ENCODE results near the gene FLCN. TPM values are rescaled to one million over a fixed set of nuclear protein-coding genes. Genes with fewer than 3 reads are reported as not detected.
A peak's percentile ranks its signal among the peaks of the same experiment; 100 is the strongest.

FLCN gene
- total and polyA plus RNA-seq, 8 donors, result 14.1 to 42.1 (median 18.0) TPM

GRCh38 chr17:17217995-17218394 lies 19.0 kb downstream of the FLCN start:
- no peaks in the 10 kb centered on the region for H3K4me1 ChIP-seq
- ATAC-seq (no peak), DNase-seq (no peak), FAIRE-seq (no peak)
- WGBS, 2 donors, result 91 to 94% methylated on average over 3 of the region's 3 CpGs
- no peaks in the 10 kb centered on the region for H3K9me3 ChIP-seq
- H3K27ac ChIP-seq, result no peak overlapping the region
- intact Hi-C loops (cut with DNase I), result no loop called here
- TF ChIP-seq CTCF (IDR thresholded peaks at IDR 0.05), result no peak
- H3K27me3 ChIP-seq, result no peaks in the 10 kb centered on the region
- peaks cover 5 to 87% (median 28%) of the 10 kb centered on the region in 3 donors for H3K36me3 ChIP-seq
- no peak overlapping the region for H3K4me3 ChIP-seq

GRCh38 chr17:17216776-17217175 lies 20.2 kb downstream of the FLCN start:
- DNase-seq, result peak in 1 of 6 donors; percentile 33

GRCh38 chr17:17216236-17216635 lies 20.7 kb downstream of the FLCN start:
- no peak overlapping the region for H3K4me3 ChIP-seq
- intact Hi-C loops (cut with DNase I), result no loop called here
- FAIRE-seq (no peak), DNase-seq (peak in 1 of 6 donors; percentile 49), ATAC-seq (no peak)
- 92% methylated on average over 17 of the region's 17 CpGs for WGBS, 2 donors
- no peaks in the 10 kb centered on the region for H3K9me3 ChIP-seq
- TF ChIP-seq CTCF (IDR thresholded peaks at IDR 0.05), result no peak
- no peak overlapping the region for H3K27ac ChIP-seq
- H3K36me3 ChIP-seq, result peaks cover 5 to 76% (median 28%) of the 10 kb centered on the region in 3 donors
- no peaks in the 10 kb centered on the region for H3K4me1 ChIP-seq
- H3K27me3 ChIP-seq, result no peaks in the 10 kb centered on the region

More at GRCh38 chr17:17216776-17217175, 20.2 kb downstream of the FLCN start:
- Histone ChIP-seq H3K4me3 (no peak overlapping the region), H3K4me1 (no peaks in the 10 kb centered on the region), H3K27ac (no peak overlapping the region), H3K9me3 (no peaks in the 10 kb centered on the region), H3K27me3 (no peaks in the 10 kb centered on the region), H3K36me3 (peaks cover 5 to 81% (median 28%) of the 10 kb centered on the region in 3 donors)
- 75 to 86% methylated on average over 16 of the region's 16 CpGs for WGBS, 2 donors
- no peak for ATAC-seq
- no peak for FAIRE-seq
- intact Hi-C loops (cut with DNase I), result no loop called here
- no peak for TF ChIP-seq CTCF (IDR thresholded peaks at IDR 0.05)

- Histone ChIP-seq H3K27ac (no peak overlapping the region), H3K36me3 (peaks cover 5 to 70% (median 28%) of the 10 kb centered on the region in 3 donors), H3K4me3 (no peak overlapping the region), H3K9me3 (no peaks in the 10 kb centered on the region), H3K27me3 (no peaks in the 10 kb centered on the region), H3K4me1 (no peaks in the 10 kb centered on the region)
- WGBS, 2 donors, result 91 to 92% methylated on average over 8 of the region's 8 CpGs
- DNase-seq (peak in 1 of 6 donors; percentile 53), ATAC-seq (no peak), FAIRE-seq (no peak)
- no peak for TF ChIP-seq CTCF (IDR thresholded peaks at IDR 0.05)
- intact Hi-C loops (cut with DNase I), result no loop called here
Observed at GRCh38 chr17:17215575-17215974, 21.4 kb downstream of the FLCN start.

- WGBS, 2 donors, result 90% methylated on average over 27 of the region's 27 CpGs
- ATAC-seq, result no peak
- TF ChIP-seq CTCF (IDR thresholded peaks at IDR 0.05), result no peak
- DNase-seq, result peak in 1 of 6 donors; percentile 72
- Histone ChIP-seq H3K9me3 (no peaks in the 10 kb centered on the region), H3K4me3 (no peak overlapping the region), H3K36me3 (peaks cover 5 to 68% (median 28%) of the 10 kb centered on the region in 3 donors), H3K27me3 (no peaks in the 10 kb centered on the region), H3K27ac (no peak overlapping the region), H3K4me1 (no peaks in the 10 kb centered on the region)
- intact Hi-C loops (cut with DNase I), result no loop called here
- no peak for FAIRE-seq
Observed at GRCh38 chr17:17214646-17215436, 22.1 kb downstream of the FLCN start.
